OCI-M2 (cell line): ENCODE data around the gene ZBTB44.
"Not testable (repeated sequence)": the region's sequence is repeated elsewhere in the genome, so short reads cannot be mapped to it uniquely, and the experiment has no call there.

Source experiments
- DNase-seq: peaks from one replicate; lab custom pipeline; 2025; ENCODE audit not compliant: unreplicated experiment; lab: John Stamatoyannopoulos, UW

ZBTB44 gene

DNA sequence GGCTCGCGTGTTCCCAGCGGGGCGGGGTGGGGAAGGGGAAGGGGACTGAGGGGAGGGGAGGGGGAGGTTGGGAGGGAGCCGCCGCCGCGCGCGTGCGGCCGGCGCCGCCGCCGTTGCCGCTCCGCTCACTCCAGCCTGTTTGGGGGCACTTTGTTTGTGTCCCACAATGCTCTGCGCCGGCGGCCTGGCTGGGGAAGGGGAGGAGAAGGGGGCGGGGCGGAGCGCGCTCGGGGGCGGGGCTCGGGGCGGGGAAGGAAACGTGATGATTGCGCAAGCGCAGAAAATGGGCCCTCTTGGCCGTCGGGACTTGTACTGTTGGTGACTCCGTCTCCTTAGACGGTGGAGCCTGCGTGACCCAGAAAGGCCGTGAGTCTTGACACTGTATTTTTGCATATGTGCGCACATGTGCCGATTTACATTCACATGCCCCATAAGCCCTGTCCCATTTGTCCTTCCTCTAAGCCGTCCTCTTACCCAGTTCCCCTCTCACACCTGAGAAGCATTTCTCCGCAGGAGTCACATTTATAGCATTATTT, at the start of gene ZBTB44:
Gene ZBTB44, minus strand, starts transcription at position 168 of the 536 bp plus-strand sequence. CDS start 53,044 bp downstream, outside the sequence.
- DNase-seq = peak; percentile 42

DNA sequence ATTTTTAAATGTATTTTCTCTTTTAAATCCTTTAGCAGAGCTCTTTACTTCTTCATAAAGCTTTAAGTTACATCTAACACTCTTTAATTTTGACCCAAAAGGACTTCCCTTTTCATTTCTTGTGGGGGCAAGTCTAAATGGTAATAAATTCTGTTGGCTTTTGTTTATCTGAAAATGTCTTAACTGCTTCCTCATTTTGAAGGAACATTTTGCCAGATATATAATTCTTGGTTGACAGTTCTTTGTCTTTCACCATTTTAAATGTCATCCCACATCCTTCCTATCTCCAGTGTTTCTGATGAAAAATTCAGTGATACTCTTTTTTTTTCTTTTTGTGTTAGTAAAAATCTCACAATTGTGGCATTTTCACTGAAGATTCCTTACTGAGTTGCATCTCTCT, 44.7 kb upstream of the ZBTB44 start:
- DNase-seq = no peak

DNA sequence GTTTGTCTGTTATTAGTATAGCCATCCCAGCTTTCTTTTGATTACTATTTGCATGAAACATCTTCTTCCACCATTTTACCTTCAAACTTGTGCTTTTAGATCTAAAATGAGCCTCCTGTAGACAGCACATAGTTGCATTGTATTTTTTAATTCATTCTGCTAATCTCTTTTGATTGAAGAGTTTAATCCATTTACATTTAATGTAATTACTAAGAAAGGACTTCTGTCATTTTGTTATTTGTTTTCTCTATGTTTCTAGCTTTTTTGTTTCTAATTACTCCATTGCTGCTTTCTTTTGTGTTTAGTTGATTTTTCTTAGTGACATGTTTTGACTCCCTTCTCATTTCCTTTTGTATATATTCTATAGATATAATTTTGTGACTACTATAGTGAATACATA, 43.7 kb upstream of the ZBTB44 start:
- DNase-seq = no peak

GRCh38 chr11:130347261-130347660, 32.5 kb upstream of the ZBTB44 start:
- no peak for DNase-seq

- DNase-seq = no peak
Observed at GRCh38 chr11:130344841-130345240, 30.1 kb upstream of the ZBTB44 start.

GRCh38 chr11:130340671-130341319, 26.1 kb upstream of the ZBTB44 start:
- no peak for DNase-seq

GRCh38 chr11:130338667-130339066, 23.9 kb upstream of the ZBTB44 start:
- DNase-seq = no peak

GRCh38 chr11:130337281-130338089, 22.8 kb upstream of the ZBTB44 start:
- DNase-seq = no peak

DNA sequence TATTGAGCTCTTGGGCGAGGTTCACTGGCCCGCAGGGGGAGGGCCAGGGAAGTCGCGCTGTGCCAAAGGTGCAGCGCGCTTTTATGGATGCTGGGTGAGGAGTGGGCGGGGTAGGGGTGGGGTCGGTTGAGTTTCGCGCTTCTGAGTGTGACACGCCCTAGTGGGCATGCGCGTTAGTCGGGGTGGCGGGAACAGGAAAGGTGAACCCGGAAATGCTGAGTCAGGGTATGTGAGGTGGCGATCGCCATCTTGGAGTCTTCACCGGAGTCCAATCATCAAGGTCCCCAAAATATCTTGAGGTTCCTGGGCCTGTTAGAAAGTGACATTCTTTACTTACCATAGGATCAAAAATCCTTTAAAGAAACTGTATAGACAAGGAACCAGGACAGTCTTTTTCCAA, 16.7 kb upstream of the ZBTB44 start:
- not testable (repeated sequence) for DNase-seq

- DNase-seq = no peak
Observed at GRCh38 chr11:130330101-130330684, 15.5 kb upstream of the ZBTB44 start.

GRCh38 chr11:130328420-130328819, 13.7 kb upstream of the ZBTB44 start:
- no peak for DNase-seq

DNA sequence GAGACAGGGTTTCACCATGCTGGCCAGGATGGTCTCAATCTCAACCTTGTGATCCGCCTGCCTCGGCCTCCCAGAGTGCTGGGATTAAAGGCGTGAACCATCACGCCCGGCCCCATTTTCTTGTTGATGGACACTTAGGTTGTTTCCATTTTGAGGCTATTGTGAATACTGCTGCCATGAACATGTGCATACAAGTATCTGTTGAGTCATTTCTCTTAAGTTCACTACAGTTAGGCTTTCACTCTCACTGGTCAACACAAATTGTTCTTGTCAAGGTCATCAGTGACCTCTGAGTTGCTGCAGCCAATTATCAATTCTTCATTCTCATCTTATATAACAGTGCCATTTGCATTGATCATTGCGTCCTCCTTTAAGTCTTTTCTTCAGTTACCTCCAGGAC, 13.0 kb upstream of the ZBTB44 start:
- DNase-seq = no peak

DNA sequence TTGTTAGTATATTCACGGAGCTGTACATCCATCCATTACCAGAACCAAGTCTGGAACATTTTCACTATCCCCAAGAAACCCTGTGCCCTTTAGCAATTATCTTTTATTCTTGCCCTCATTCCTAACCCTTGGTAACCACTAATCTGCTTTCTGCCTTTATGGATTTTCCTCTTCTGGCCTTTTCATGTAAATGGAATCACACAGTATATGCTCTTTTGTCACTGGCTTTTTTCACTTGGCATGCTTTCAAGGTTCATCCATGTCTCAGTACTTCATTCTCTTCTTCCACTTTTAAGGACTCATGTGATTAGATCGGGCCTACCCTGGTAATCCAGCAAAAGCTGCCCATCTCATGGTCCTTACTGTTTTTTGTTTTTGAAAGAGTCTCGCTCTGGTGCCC, 11.0 kb upstream of the ZBTB44 start:
- no peak for DNase-seq

- DNase-seq = no peak
Observed at GRCh38 chr11:130323452-130324450, 9.0 kb upstream of the ZBTB44 start.

- no peak for DNase-seq
Observed at GRCh38 chr11:130322126-130322525, 7.4 kb upstream of the ZBTB44 start.

DNA sequence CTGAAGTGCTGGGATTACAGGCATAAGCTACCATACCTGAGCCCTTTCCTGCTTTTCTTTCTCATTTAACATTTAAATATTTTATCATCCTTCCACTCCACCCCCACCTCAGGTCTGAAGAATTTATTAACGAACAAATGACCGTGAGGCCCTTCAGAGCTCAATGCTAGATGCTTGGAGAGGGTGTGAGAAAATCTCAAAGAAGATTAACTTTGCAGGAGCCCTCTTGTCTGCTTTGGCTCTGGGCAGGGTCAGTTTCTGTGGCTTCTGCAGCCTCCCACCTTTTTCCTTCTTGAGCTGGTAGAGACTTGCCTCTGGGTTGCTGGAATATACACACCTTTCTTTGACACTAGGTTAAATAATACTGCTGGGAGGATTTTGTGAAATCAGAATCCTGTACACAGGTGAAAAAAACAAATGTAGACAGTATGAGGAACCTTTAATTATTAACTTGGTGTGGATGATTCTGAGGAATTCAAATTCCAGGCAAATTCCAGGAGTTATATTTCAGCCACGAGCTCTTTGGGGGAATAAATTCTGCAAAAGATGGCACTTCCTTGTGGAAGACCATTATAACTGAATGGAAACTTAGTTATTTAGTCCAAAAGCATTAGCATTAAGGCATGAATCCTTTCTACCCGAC, 3.4 kb upstream of the ZBTB44 start:
- no peak for DNase-seq

DNA sequence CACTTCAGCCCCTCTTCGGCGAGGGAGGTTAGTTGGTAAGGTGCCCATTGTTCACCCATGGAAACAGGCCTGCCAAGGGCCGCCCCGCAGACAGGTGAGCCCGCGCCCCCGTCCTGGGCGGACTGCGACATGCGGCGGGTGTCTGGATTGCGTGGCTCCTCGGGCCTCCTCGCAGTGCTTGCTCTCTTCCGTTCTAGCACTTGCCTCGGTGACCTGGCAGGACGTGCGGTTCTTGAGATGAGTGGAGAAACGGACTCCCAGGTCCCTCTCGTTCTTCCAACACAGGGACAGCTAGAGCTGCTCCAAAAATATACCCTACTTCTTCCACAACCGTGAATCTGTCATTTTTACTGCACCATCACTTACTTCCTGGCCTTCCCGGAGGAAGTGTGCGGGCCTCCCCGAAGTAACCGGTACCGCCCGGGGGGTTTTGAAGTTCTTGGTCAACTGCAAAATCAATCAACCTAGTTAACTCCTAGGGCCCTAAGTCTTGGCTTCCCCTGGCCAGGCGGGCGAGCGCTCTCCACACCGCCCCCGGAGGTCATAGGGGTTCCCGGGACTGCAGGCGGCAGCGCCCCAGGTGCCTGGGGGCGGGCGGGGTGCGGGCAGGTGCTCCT, 745 bp upstream of the ZBTB44 start:
- DNase-seq = no peak

- no peak for DNase-seq
Observed at GRCh38 chr11:130314184-130314749, 450 bp downstream of the ZBTB44 start.

DNA sequence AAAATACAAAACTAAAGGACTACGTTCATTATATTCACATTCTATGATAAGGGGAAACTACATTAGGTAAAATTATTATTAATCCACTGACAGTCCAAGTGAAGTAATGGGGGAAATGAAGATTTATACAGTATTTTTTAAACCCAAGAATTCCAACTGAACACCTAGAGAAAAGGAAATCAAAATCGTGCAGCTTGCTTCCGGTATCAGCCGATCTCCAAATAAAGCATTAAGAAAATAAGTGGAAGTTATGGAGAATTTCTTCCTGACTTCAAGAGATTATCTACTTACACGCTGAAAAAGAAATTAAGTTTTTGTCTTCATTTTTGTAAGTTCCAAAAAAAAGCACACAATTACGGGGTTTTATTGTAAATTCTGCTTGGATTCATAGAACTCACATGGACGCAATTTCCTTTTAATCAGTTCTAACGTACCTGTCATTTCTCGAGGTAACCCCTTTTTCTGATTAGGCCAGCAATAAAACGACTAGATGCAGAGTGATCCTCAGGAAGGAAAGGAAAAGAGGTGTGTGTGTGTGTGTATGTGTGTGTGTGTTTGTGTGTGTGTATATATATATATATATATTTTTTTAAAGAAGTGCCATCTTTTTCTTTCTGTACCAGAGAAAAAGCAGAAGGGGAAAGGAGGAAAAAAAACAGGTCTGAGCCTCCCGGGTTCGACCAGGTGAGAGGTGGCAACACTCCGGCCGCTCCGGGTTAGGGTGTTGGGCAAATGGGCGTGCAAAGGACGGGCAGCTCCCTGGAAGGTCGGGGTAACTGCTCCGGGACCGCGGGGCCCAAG, 1.1 kb downstream of the ZBTB44 start:
- no peak for DNase-seq
